ENCODE measurements around the gene AOPEP.

AOPEP gene

DNA sequence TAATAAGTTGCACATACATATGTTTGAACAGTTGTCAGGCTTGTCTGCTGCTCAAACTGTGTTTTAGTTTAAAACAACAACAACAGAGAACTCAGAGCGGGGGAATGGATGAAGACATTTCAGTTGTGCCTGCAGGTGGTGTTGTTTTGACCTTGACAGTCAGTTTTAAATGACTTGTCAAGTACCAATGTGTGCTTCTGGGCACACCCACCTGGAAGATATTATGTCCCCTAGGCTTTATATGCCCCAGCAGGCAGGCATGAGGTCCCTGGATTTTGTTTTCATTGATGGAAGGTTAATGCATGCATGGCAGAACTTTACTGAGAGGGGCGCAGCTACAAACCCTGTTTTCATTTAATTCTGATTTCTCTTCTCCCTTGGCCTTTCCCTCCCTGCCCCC, 84.6 kb downstream of the AOPEP start:
- TF ChIP-seq, protein P1, sequence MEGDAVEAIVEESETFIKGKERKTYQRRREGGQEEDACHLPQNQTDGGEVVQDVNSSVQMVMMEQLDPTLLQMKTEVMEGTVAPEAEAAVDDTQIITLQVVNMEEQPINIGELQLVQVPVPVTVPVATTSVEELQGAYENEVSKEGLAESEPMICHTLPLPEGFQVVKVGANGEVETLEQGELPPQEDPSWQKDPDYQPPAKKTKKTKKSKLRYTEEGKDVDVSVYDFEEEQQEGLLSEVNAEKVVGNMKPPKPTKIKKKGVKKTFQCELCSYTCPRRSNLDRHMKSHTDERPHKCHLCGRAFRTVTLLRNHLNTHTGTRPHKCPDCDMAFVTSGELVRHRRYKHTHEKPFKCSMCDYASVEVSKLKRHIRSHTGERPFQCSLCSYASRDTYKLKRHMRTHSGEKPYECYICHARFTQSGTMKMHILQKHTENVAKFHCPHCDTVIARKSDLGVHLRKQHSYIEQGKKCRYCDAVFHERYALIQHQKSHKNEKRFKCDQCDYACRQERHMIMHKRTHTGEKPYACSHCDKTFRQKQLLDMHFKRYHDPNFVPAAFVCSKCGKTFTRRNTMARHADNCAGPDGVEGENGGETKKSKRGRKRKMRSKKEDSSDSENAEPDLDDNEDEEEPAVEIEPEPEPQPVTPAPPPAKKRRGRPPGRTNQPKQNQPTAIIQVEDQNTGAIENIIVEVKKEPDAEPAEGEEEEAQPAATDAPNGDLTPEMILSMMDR (IDR thresholded peaks at IDR 0.05; ENCODE audit: low read depth, low read length): no peak
- no peak overlapping the region for H3K4me3 ChIP-seq (ENCODE audit: low read depth, low read length)

DNA sequence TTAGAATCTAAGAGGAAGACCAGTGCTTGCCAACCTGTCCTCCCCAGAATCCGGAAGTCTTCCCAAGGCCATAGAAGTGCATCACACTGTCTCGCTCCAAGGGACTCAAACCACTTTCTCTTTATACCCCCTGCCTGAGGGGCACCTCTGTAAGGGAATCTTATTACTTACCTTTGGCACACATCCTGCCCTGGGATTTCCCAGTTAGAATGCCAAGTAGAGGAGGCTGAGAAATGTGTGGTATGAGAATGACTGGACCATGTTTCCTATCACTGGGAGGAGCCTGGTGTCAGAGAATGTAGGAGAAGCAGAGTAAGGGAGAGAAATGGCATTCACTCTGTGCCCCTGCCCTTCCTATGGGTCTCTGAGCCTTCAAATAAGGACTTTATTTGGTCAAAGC, 85.8 kb downstream of the AOPEP start:
- TF ChIP-seq, protein P1 (IDR thresholded peaks at IDR 0.05; ENCODE audit: low read depth, low read length): no peak
- no peak overlapping the region for H3K4me3 ChIP-seq (ENCODE audit: low read depth, low read length)

DNA sequence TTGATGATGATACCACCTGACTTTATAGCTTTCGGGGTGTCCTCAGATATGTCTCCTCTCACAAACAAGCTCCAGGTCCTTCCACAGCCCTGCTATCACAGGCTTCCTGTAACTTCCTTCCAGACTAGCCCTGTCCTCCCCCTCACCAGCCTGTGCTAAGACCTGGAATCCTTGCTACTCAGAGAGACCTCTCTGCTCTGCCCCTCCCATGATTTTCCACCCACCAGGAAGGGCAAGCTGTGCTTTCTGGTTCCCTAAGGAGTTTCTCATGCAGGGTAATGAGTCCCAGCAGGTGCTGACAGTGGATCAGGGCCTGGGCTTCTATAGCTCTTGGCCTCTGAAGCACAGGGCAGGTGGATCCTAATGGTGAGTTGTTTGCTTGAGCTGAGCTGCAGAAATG, 86.9 kb downstream of the AOPEP start:
- TF ChIP-seq, protein P1 (IDR thresholded peaks at IDR 0.05; ENCODE audit: low read depth, low read length): no peak
- H3K4me3 ChIP-seq (ENCODE audit: low read depth, low read length): no peak overlapping the region

DNA sequence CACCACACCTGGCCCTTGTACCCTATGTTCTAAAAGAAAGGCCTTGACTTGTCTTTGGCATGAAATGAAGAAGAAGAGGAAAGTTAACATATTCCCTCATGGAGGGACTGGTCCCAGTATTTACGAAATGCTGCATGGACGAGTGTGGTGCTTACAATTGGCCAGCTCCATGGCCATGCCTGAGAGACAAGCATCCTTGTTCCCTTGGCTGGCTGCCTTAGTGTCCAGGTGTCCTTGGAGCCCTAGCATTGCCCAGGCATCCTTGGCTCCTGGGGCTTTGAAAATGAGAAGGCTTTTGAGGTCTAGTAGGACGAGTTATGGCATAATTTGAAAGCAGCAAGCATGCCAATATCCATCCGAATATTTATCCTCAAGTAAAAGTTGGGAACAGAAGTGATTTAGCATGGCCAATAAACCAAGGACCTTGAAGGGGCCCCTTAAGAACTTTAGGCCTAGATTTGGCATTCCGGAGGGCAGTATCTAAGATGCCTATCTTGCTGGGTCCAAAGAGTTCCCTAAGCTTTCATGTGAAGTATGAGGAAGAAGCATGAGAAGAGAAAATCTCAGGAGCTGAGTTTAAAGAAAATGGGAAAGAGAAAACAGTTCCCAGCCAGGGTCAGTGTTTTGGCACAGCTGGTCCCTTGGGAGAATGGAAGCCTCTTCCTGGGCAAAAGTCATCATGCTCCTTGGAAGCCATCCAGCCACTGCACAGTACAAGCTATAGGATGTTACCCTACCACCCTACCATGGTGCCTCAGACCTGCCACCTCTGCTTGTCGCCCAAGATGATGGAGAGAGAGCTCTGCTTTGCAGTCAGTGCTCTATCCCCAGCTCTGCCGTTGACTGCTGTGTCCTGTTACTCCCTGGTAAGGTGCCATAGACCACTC, 91.0 kb downstream of the AOPEP start:
- TF ChIP-seq, protein P1 (IDR thresholded peaks at IDR 0.05; ENCODE audit: low read depth, low read length): no peak
- no peak overlapping the region for H3K4me3 ChIP-seq (ENCODE audit: low read depth, low read length)

DNA sequence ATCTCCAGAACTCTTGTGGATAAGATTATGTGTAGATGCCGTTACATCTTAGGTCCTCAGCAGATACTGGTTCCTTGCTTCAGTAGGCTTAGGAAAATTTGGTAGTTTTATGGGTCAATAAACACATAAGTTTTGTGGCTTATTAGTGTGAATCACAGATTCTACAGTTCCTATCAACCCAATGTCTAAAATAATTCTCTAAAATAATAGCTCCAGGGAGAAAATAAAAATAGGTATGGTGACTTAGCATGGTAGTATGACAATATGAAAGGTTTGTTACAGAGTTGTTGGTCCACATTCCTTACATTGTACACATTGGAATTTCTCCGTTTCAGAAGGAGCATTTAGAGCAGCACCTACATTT, 91.7 kb downstream of the AOPEP start:
- H3K4me3 ChIP-seq (ENCODE audit: low read depth, low read length): no peak overlapping the region
- TF ChIP-seq, protein P1 (IDR thresholded peaks at IDR 0.05; ENCODE audit: low read depth, low read length): no peak

DNA sequence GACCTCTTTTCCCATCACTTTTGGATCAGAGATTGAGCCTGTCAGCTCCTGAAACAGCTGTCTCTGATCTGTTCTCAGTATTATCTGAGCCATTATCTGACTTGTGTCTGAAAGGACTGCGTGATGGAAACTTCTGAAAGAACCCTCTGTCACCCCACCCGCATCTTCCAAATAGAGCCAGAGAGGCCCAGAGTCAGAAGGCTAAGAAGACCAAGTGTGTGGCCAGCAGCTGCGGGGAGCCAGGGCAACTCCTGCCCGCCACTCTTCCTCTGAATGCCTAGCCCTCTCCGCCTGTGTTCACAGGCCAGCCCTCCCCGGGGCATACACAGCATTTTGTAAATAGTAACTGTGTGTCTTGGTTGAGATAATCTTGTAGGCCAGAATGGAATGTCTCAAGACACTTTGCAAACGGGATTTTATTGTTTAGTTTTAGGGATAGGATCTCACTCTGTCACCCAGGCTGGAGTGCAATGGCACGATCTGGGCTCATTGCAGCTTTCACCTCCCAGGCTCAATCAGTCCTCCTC, 92.7 kb downstream of the AOPEP start:
- TF ChIP-seq, protein P1 (IDR thresholded peaks at IDR 0.05; ENCODE audit: low read depth, low read length): no peak
- H3K4me3 ChIP-seq (ENCODE audit: low read depth, low read length): no peak overlapping the region

Data from WI38 (cell line).